Measurements from ENCODE around the gene NGEF. TPM values are rescaled to one million over a fixed set of nuclear protein-coding genes. Genes with fewer than 3 reads are reported as not detected.

The NGEF gene
- total RNA-seq, 2 donors from 2014 or later, result 0.81 to 3.6 TPM

- Histone ChIP-seq H3K27me3 (replicated peaks; ENCODE audit: insufficient read depth) (no peaks in the 10 kb centered on the region), H3K36me3 (peaks cover 27% of the 10 kb centered on the region), H3K27ac (no peak overlapping the region), H3K9me3 (no peaks in the 10 kb centered on the region), H3K4me3 (no peak overlapping the region), H3K4me1 (ENCODE audit: control insufficient read depth in 1 of 2, low read depth in 2 of 2) (peaks cover 0 to 7% of the 10 kb centered on the region in 2 donors)
- DNase-seq (ENCODE audit: low spot score), result no peak
- no peak for TF ChIP-seq CTCF (IDR thresholded peaks at IDR 0.05)
- no peak for ATAC-seq (ENCODE audit: insufficient number of reproducible peaks, low FRiP score, low read depth)
Measured at GRCh38 chr2:232838406-232838874, 174.6 kb downstream of the NGEF start.

GRCh38 chr2:232836934-232837333, 176.1 kb downstream of the NGEF start:
- peaks cover 0 to 7% of the 10 kb centered on the region in 2 donors for H3K4me1 ChIP-seq (ENCODE audit: control insufficient read depth in 1 of 2, low read depth in 2 of 2)
- H3K4me3 ChIP-seq, result no peak overlapping the region
- DNase-seq (ENCODE audit: low spot score) (no peak), ATAC-seq (ENCODE audit: insufficient number of reproducible peaks, low FRiP score, low read depth) (no peak)
- no peak overlapping the region for H3K27ac ChIP-seq
- H3K27me3 ChIP-seq (replicated peaks; ENCODE audit: insufficient read depth), result no peaks in the 10 kb centered on the region
- H3K9me3 ChIP-seq, result no peaks in the 10 kb centered on the region
- no peak for TF ChIP-seq CTCF (IDR thresholded peaks at IDR 0.05)
- peaks cover 28% of the 10 kb centered on the region for H3K36me3 ChIP-seq

DNA sequence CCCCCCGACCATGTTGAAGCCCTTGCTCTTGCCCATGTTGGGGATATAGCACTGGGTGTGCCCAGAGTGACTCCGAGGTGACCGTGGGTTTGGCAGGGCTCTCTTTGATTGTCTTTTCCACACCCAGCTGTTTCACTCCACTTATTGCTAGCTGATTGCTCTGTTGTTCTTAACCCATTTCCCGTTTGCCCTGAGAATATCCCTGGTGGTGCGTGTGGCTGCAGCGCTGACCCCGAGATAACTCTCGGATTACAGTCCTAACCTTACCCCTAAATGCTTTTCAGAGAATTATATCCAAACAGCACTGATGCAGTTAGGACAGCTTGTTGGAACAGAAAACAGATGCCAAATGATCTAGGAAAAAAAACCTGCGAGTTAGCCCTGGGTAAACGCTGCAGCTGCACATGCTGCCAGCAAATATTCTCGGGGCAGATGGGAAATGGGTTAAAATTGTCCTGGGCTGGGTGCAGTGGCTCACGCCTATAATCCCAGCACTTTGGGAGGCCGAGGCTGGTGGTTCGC, 177.3 kb downstream of the NGEF start:
- H3K4me1 ChIP-seq (ENCODE audit: control insufficient read depth in 1 of 2, low read depth in 2 of 2), result peaks cover 0 to 7% of the 10 kb centered on the region in 2 donors
- H3K27ac ChIP-seq, result no peak overlapping the region
- no peak for TF ChIP-seq CTCF (IDR thresholded peaks at IDR 0.05)
- DNase-seq (ENCODE audit: low spot score) (no peak), ATAC-seq (ENCODE audit: insufficient number of reproducible peaks, low FRiP score, low read depth) (no peak)
- peaks cover 37% of the 10 kb centered on the region for H3K36me3 ChIP-seq
- H3K4me3 ChIP-seq, result no peak overlapping the region
- H3K27me3 ChIP-seq (replicated peaks; ENCODE audit: insufficient read depth), result no peaks in the 10 kb centered on the region
- no peaks in the 10 kb centered on the region for H3K9me3 ChIP-seq

DNA sequence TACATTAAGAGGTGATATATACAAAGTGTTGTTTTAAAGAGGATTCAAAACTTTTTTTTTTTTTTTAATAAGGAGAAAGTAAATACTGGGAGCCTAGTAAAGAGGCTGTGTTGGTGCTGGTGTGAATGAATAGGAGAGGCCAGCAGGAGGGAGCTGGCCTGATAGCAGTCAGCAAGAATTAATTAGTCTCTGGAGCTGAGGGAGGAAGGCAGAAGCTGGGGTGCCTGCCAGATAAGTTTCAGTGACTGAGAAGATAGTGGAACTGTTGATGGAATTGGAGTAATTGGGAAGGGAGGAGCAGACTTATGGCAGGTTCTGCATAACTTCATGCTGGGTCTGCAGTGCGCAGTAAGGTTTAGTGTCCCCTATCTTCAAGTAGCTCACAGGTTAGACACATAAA, 179.2 kb downstream of the NGEF start:
- H3K9me3 ChIP-seq, result no peaks in the 10 kb centered on the region
- H3K4me3 ChIP-seq, result no peak overlapping the region
- TF ChIP-seq CTCF (IDR thresholded peaks at IDR 0.05), result no peak
- no peak overlapping the region for H3K27ac ChIP-seq
- no peaks in the 10 kb centered on the region for H3K27me3 ChIP-seq (replicated peaks; ENCODE audit: insufficient read depth)
- DNase-seq (ENCODE audit: low spot score), result no peak
- peaks cover 0 to 7% of the 10 kb centered on the region in 2 donors for H3K4me1 ChIP-seq (ENCODE audit: control insufficient read depth in 1 of 2, low read depth in 2 of 2)
- peaks cover 44% of the 10 kb centered on the region for H3K36me3 ChIP-seq
- ATAC-seq (ENCODE audit: insufficient number of reproducible peaks, low FRiP score, low read depth), result no peak

DNA sequence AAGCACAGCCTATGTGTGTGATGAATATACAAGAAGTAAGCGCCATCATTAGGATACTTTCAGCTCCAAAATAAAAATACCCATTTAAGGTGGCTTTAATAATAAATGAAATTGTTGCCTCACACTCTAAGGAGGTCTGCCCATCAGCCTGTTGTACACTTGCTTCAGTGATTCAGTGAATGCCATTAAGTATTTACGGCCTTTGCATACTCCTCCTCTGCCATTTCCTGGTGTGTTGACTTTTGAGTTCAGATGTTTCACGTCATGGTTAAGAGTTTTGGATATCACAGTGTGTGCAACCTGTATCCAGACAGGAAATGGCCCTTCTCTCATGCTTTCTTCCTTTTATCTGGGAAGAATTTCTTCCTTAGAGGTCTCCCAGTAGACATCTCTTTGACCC, 181.6 kb downstream of the NGEF start:
- DNase-seq (ENCODE audit: low spot score) (no peak), ATAC-seq (ENCODE audit: insufficient number of reproducible peaks, low FRiP score, low read depth) (no peak)
- H3K27ac ChIP-seq, result no peak overlapping the region
- no peak overlapping the region for H3K4me3 ChIP-seq
- H3K27me3 ChIP-seq (replicated peaks; ENCODE audit: insufficient read depth), result no peaks in the 10 kb centered on the region
- peaks cover 41% of the 10 kb centered on the region for H3K36me3 ChIP-seq
- no peaks in the 10 kb centered on the region for H3K9me3 ChIP-seq
- H3K4me1 ChIP-seq (ENCODE audit: control insufficient read depth in 1 of 2, low read depth in 2 of 2), result no peaks in the 10 kb centered on the region
- no peak for TF ChIP-seq CTCF (IDR thresholded peaks at IDR 0.05)

Data from thoracic aorta (tissue), 2 donors.